Camera-type eye (tissue), 1 donor: ENCODE data around the gene AIDA. TPM values are rescaled to one million over a fixed set of nuclear protein-coding genes. Genes with fewer than 3 reads are reported as not detected.

Source experiments
- total RNA-seq: library from RNA; depleted of rRNA; stranded (reverse); fragments of >200 nt; gene quantifications from one replicate; pipeline ENCODE4 v1.2.3, GENCODE V29; 2014

Gene AIDA, protein sequence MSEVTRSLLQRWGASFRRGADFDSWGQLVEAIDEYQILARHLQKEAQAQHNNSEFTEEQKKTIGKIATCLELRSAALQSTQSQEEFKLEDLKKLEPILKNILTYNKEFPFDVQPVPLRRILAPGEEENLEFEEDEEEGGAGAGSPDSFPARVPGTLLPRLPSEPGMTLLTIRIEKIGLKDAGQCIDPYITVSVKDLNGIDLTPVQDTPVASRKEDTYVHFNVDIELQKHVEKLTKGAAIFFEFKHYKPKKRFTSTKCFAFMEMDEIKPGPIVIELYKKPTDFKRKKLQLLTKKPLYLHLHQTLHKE
- total RNA-seq, result 51.2 TPM

DNA sequence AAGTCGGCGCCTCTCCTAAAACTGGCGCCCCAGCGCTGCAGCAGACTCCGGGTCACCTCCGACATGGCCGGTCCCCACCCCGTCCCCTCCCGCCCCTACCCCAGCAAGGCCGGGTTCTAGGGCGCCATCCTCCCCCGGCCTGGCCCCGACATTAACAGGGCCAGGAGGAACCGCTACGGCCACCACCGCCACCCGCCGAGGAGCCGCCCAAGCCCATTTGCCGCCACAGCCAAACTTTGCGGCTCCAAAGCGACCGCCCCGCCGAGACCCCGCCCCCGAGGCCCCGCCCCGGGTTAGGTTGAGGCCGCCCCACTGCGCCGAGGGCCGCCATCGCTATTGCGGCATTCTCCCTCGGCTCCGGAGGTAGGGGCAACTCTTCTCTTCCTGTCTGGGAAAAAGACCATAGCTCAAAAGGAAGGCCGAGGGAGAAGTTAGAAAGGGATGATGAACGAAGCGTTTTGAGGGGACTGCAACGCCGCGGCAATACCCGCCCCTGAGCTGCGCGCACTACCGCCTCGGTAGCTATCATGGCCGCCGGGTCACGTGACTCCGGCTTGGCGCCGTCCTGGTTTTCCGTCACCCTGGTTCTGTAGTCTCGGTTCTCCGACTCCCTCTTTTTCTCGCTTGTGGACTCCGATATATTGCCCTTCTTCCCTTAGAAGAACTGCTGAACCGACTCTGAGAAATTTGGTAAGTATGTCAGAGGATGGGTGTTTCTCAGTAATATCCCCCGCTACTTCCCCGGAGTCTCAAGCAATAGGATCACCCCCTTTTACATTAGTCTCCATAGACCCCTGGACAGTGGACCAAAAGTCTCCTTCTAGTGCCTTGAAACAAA lies at the start of gene AIDA, which contains the start of gene BROX:
Gene AIDA (minus strand): TSS at position 239 of the 838 bp plus-strand sequence. CDS start 174 bp downstream, at position 65.
Gene BROX (plus strand): TSS at position 312 of the 838 bp plus-strand sequence. CDS start 3,136 bp downstream, outside the sequence.

DNA sequence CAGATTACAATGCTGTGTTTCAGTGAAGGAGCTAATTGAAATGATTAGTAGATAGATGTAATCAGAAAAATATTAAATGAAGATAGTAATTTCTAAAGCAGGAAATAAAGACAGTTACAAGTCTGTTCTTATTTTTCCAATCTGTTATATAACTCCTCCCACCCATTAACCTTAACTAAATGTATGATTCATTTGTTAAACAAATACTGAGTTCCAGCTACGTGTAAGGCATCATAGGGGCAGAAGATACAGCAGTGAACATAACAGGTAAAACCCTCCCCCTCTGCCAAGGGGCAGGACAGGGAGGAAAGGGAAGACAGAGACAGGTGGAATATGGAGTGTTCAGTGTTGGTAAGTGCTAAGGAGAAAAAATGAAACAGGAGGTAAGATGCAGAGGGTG lies 24.7 kb upstream of the AIDA start, which contains the start of gene FAM177B:
Gene FAM177B (plus strand): TSS at position 231 of the 400 bp plus-strand sequence. CDS start 9,344 bp downstream, outside the sequence.

Other genes starting within 250 kb of the AIDA start
- gene HHIPL2, start 164.4 kb downstream of the AIDA start, total RNA-seq, result 0.27 TPM
- gene TAF1A, start 122.6 kb downstream of the AIDA start, total RNA-seq, result 21.9 TPM
- 69.7 TPM for gene MIA3, start 94.4 kb downstream of the AIDA start, total RNA-seq
- gene BROX, start 73 bp upstream of the AIDA start, total RNA-seq, result 89.2 TPM
- gene FAM177B, start 24.7 kb upstream of the AIDA start, total RNA-seq, result 0.82 TPM
- gene DISP1, start 102.5 kb upstream of the AIDA start, total RNA-seq, result 12.0 TPM